GM21576 (cell line): Measurements from ENCODE around the gene IGF1R.
A peak's percentile ranks its signal among the peaks of the same experiment; 100 is the strongest.

Experiments
- ATAC-seq: cut with Tn5 transposase; IDR thresholded peaks from one replicate; pipeline ENCODE4 v1.9.1; 2021; ENCODE audit warnings: mild to moderate bottlenecking, moderate library complexity; ENCODE audit not compliant: unreplicated experiment

Gene IGF1R

DNA sequence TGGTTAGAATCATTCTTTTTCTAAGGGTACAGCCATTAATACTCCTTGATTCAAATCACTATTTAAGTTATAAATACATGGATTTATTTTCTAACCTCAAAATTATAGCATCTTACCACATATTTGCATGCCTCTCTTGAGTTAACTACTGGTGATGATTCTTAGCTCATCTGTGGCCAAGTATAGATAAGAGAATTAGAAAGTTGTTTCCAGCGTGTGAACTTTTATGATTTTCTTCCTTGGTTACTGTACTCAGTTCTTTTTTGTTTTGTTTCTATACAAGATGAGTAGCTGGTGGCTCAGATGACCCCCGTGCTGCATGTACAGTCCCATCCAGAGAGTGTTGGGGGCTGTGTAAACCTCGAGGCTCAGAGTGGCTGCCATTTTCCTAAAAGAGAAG is 124.6 kb downstream of the IGF1R start:
- ATAC-seq = no peak

DNA sequence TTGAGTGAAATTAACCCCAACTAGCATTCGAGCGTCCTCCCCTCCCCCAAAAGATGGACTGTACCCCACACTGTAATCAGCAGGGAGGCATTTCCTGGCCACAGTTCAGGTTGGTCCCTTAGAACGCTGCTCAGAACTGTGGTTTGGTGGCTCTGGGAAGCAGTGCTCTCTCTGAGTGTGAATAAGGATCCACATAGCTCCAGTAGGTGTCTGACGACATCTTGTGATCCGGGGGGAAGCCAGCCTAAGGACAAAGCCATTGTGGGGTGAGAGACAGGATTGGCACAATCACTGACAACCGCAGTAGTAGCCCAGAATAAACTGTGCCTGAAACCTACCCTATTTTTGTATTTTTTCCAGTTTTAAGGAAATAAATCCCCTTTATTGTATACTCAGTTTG is 125.3 kb downstream of the IGF1R start:
- ATAC-seq = no peak

DNA sequence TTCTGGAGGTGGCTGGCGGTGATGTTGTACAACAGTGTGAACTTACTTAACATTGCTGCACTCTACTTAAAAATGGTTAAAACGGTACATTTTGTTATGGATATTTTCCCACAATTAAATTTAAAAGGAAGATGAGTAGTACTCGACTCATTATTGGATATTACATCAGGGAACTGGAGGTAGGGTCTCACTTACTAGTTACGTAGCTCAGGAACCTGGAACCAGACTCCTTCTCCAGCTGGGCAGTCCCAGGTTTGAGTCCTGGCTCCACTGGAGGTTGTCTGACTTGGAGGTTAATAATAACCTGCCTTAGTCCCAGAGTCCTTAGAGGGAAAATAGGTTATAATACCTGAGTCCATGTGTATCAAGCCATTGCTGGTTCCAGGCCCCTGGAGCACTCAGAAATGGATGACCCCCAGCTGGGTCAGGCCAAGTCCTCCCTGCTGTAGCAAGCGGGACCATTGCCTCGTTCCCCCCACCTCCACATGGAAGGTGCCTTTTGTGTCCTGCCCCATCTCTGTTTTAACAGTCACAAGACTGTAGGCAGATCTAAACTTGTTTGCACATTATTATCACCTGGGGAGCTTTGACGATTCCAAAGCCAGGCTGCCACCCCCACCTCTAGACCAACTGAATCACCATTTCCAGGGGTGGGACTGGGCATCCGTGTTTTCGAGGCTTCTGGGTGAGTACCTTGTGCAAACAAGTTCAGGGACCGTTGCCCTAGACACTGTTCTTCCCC is 126.6 kb downstream of the IGF1R start:
- no peak for ATAC-seq

DNA sequence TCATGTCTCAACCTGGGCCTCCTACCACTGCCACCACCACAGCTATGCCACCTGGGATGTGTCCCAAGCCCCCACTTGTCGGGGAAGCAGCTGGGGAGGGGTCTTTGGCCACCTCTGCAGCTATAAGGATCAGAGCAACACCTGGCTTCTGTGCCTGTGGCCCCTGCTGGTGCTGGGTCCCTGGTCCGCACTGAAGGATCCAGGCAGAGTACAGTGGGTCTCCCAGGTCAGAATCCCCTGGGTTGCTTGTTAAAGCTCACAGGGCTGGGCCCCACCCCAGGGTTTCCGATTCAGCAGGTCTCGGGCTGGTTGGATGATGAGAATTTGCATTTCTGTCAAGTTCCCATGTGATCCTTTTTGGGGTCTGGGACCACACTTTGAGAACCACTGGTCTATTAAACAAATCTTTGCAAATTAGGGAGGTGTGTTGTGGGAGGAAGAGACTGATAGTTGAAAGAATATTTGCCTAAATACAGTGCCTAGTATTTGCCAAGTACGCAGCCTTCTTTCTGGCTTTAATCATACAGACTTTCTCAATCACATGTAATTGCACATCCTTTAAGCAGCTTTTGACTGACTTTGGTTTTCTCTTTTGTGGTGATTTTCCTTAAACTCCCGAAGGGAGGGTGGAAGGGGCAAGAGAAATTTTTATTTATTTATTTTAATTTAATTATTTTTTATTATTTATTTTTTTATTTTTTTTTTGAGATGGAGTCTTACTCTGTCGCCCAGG is 127.3 kb downstream of the IGF1R start:
- no peak for ATAC-seq

DNA sequence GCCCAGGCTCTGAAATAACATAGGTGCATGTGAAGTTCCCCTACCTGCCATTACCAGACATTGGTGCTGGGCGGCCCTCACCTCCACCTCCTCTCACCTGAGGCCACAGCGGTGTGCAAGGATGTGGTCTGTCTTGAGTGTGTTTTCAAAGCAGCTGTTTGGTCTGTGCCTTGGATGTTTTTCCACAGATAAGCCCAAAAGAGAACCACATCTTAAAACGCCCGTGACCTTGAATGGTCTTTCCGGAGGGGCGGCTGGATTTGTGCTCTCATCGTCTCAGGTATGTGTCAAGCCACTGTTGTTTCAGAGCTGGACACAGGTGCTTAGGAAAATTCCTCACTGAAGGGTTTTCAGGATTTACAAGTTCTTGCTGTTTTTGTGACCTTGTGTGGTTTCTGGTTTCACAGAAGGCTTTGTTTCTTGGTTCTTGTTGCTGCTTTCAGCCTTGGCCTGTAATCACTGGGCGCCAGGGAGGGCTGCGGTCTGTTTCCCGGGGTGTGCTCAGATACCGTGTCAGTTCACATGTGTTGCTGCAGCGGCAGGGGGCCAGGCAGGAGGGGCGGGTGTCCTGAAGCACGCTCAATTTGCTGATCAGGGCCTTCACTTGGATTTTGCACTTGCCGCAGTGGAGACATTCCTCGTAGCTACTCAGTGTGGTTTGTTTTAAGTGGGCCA is 128.4 kb downstream of the IGF1R start:
- peak; percentile 44 for ATAC-seq

DNA sequence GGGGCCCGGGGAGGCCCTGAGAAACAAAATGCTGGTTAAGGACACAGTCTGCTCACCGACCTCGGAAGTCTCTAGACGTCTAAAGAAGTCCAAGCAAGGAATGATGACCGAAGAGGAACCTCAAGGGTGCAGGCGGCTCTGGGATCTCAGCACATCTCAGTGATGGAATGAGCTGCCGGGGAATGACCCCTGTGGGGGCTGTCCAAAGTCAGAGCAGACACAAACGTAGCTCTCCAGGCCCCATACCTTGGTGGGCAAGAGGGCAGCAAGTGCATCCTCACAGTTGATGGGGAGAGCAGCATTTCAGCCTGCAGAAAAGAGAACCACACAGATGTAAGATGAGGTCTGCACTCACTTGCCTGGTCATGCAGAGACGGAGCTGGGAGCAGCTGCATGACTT is 129.1 kb downstream of the IGF1R start:
- ATAC-seq = no peak

DNA sequence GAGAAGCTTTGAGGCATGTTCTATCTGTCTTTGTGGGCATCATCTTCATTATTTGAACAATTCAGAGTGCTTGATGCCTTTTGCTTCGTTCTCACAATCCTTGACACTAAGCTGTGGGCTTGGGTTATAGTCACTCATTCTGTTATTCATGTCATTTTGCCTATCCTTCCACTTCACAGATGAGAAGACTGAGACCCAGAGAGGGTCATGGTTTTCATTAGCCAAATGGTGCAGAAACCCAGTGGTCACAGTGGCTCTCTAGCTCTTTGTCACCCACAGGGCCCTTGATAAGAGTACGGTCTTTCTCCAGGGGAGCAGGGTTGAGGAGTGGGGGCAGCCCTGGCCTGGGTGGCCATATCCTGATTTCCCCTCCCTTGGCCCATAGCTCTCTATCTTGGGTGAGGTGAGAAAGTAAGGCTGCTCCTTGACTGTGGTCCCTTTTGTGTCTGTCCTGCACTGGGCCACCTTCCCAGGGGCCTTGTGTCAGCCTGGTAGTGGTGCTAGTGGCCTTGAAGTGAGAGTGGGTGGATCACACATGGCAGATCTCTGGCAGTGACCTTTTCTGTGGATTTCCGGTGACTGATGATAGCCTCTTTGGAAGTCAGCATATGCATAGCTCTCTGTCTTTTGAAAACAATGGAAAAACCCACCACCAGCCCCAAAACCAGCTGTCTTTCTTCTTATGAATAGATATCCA is 130.1 kb downstream of the IGF1R start:
- no peak for ATAC-seq

DNA sequence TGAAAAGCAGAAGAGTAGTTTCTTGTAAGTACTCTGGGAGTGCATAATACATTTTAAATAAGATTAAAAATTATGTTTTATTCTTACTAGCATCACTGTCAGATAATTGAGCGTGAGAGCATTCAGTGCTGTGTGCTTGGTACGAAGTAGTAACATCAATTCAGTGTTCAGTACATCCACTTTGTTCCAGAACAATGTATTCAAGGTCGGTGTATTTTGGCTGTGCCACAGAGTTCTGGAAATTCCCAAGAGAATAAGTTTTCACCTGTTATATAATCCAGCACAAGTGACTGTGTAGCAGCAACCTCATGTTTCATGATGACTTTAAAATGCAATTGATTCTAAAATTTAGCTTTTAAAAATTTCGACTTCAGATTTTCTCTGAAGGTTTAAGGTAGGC is 130.6 kb downstream of the IGF1R start:
- ATAC-seq = no peak

DNA sequence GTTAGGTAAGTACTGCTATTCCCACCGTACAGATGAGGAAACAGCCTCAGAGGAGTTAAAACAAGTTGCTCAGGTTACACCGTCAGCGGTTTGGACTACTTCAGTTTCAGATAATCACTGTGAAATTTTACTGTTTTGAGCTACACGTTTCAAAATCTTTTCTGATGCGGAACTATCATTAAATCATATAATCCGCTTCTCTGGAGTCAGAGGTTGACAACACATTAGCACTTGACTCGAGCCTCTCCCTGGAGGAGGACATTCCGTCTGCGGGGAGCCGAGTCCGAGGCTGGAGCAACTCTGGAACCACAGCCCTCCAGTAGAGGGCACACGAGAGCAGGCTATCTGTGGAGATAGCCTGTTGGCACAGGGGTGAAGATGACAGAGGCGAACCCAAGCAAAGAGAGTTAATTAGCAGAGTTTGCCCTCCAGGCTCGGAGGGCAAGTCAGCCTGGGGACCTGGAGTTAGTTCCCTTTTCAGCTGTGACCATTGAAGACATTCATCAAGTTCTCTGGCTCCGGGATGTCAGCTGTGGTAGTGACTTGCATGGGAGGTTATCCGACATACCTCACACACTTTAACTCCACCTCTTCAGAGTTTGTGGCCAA is 131.2 kb downstream of the IGF1R start:
- ATAC-seq = peak; percentile 83

DNA sequence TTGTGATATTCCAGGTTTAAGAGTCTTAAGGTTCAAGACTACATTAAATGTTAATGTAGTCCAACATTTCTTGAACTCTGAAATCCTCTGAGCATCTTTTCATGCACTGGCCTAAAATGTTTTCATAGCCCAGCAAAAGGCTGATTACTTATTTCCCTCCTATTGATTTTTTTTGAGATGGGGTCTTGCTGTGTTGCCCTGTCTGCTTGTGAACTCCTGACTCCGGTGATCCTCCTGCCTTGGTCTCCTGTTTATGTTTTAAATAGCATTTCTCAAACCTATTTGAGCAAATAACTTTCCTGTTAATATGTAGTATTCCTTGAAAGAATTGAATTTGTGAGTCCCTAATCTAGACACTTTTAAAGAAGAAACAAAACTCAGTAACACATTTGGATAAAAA is 133.5 kb downstream of the IGF1R start:
- ATAC-seq = no peak

DNA sequence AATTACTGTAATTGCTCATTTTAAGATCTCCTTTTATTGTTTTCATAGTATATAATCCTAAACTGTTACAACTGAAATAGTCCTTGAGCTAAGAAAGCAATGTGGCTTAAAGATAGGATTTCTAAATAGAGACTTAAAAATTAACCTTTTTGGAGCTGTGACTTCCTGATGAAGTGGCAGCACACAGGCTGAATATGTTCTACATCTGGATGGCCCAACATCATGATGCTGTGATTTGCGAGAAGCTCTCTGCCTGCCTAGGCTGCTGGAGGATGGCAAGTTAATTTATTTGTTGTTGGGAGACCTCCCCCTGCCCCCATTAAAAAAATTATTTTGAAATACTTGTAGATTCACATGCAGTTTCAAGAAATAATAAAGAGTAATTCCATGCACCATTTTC is 134.5 kb downstream of the IGF1R start:
- ATAC-seq = no peak

DNA sequence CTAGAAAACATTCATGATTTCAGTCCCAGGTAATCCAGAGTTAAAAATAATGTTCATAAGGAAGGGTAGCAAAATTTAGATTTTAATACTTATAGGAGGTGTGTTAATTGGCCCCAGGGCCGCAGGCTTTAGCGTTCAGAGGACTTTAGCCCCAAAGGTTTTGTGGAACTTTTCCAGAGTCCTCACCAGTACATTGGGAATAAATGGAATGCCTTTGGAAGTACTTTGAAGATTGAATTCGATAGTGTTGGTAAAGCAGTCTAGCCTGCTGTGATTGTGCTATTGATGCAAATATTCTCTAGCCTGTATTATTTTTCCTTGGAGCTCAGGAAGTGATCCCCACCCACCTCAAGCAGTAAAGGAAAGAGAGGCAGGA is 137.1 kb downstream of the IGF1R start:
- no peak for ATAC-seq

DNA sequence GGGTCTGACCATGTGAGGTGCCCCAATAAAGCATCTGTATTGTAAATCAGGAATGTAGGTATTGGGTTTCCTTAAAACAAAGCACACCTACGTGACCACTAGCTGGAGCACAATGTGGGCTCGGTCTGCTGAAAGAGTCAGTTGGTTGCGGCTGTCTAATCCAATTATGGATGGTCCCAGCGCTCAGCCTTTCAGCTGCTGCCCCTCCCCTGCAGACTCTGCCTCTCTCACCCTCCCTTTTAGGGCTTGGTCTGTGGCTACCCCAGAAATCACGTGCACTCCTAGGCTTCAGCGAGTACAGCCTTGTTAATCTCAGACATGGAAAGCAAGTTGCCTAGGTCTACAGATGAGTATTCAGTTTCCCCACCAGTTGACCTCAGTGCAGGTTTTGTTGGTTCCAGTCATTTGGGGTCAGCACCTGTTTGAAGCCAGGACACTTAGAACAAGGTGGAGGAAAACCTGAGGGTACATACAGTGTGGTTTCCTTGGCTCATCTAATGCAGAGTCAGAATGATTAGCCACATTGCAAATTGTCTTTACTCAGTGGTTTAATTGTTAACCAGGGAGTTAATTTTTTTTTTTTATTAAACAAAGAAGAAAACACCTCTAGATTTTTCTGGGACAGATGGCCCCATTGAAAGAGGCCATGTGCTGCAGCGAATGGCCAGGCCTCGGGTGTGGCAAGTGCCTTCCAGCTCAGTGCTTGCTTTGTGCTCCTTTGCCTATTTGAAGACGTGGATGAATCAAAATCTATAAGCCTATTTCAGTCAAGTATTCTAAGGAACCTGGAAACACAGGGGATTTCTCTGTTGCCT is 137.7 kb downstream of the IGF1R start:
- ATAC-seq = peak; percentile 50

DNA sequence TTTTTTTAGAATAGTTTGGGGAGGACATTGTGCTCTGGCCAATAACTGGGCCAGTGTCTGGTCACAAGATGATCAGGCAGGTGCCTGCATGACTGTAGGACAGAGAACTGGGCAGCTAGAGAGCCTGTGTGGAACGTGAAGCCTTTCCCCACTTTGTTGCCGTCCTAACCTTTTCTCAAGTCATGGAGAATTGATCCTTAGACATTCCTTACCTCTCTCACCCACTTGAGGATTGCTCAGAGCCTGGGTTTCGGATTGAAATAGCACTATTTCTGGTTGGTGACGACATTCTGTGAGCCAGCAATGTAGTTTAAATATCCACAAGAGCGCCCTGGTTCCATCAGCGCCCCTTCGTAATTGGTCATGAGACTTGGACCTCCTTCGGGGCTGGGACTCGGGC is 138.4 kb downstream of the IGF1R start:
- ATAC-seq = no peak

DNA sequence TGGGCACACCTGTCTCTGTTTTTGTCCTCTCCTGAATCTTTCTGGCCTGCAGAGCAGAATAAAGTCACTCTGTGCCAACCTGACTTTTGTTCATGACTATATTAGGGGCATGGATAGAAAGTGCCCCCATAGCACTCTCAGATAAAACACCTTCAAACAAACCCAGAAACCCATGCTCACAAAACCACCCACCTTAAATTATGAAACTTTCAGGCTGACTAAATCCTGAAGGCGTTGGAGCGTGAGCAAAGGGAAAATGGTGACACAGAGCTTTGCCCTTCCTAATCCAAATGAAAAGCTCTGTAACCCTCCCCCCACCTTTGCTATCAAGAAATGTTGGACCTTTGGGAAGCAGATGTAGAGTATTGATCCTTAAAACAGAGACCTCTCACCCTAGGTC is 138.9 kb downstream of the IGF1R start:
- no peak for ATAC-seq

DNA sequence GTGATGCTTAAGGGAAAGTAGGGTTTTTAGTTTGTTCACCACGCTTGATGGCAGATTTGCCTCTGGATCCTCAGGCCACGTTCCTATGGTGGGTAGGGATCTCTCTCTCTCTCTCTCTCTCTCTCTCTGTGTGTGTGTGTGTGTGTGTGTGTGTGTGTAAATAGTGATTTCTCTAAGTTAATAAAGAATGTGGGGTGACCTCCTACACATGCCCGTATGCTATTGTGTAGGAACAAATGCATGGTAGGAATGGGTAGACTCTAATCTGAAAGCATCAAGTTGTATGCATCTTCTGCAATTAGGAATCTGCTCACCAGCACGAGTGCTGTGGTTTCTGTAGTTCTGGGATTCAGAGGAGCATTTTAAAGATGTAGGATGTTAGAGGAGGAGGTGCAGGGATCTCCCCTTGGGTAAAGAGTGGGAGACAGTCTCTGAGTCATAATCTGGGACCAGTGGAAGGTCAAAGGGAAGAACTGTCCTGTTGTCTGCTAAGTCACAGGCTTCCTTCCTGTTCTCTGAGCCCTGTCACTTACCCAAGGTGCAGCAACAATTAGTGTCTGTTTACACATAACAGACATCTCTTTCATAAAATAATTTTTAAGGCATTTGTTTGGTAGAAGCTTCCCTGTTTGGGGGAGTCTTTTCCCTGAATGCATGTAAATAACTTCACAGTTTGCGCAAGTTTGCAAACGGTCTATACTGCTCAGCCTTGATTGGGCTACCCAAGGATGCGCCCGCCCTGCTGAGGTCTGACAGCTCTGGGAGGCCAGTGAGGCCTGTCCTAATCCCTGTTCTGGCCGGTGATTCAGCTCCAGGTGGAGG is 139.8 kb downstream of the IGF1R start:
- no peak for ATAC-seq

DNA sequence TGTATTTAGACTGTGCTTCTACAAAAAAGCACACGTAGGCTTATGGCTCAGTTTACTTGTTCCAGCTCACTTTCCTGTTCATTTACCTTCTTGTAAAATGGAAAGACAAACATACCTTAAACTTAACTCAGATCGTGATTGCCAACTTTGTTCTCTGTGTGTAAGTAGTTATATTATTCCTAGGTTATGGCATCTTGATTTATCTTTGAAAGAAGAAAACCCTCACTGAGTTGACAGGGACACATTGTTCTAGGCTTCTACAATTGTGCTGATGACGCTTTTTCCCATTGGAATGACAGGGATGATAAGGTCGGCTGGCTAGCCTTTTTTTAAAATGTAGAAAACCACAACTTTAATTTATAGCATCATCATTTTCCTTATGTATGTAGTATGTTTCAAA is 140.7 kb downstream of the IGF1R start:
- no peak for ATAC-seq

DNA sequence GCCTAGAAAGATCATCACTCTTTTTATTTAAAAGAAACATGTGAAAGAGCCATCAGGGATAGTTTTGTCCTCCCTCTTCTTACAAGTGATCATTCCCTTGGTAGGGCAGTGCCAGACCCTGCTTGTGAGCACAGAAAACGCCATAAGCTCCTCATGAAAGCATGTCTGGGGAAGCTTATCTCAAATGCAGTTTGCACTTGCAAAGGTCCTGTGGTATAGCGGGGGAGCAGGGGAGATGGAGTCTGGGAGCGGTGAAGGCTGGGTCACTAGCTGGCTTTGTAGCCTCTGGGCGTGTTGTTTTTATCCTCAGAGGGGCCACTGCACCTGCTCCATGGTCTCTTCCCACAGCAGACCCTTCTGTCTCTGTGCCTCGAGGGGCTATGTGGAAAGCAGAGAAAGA is 141.9 kb downstream of the IGF1R start:
- no peak for ATAC-seq

DNA sequence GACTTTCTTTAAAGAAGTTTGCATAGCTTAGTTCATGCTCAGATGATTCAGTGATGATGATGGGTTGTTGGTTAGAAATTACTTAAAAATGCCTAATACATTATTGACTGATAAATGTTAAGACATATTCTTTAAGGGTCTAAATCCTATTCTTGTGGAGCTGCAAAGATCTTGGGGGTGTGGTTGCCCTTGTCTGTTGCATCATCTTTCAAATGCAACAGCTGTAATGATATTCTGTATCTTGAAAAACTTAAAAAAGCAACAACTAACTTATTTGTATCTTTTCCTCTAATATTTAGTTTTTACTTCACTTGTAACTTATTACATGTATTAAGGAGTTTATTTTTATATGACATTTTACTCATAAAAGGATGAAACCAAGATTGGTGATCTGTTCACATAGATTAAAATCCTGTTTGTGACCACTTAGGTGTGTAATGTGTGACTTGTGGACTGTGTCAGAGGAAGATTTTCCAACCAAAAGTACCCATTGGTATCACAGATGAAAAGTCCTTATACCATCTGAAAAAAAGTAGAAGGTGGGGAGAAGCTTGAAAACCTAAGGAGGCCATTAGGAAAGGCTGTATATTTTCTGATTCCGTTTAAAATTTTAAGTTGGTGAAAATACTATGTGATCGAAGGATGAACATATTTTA is 142.8 kb downstream of the IGF1R start:
- ATAC-seq = no peak
